ENCODE results near the gene NDUFAF2.

Gene NDUFAF2

GRCh38 chr5:61162832-61163567 is 218.0 kb downstream of the NDUFAF2 start:
- peak overlapping the region in 1 of 2 experiments; percentile 86 for H3K27ac ChIP-seq (ENCODE audit: insufficient read depth in 1 of 2, low read depth in 1 of 2, low read length in 2 of 2, poor library complexity in 1 of 2, severe bottlenecking in 2 of 2)
- H3K4me1 ChIP-seq (ENCODE audit: control extremely low read depth in 1 of 4, control insufficient read depth in 4 of 4, insufficient read depth in 4 of 4, low read length in 3 of 4) = peaks cover 7 to 26% (median 15%) of the 10 kb centered on the region in 4 experiments
- CTCF ChIA-PET = interaction anchor here (1.1 to 2.9 kb wide), 5 partner anchors 10 to 173 kb away, joined by 3 to 11 read pairs (median 5); partner anchors contain the start of gene ZSWIM6
- 41% methylated on average over 10 of the region's 14 CpGs for WGBS (ENCODE audit: insufficient coverage)
- POLR2A ChIA-PET = interaction anchor here (1.0 to 1.8 kb wide), 2 partner anchors 169 to 463 kb away, joined by 3 to 8 read pairs; partner anchors contain the start of gene ZSWIM6
- peak overlapping the region; percentile 8 to 97 (median 90) for H3K4me3 ChIP-seq (ENCODE audit: control insufficient read depth in 1 of 7, extremely low read depth in 1 of 7, insufficient read depth in 4 of 7, low read depth in 2 of 7, low read length in 6 of 7)
- peaks cover 3 to 23% (median 8%) of the 10 kb centered on the region in 4 experiments for H3K36me3 ChIP-seq (ENCODE audit: control insufficient read depth in 4 of 4, insufficient read depth in 4 of 4, low read length in 3 of 4)
- no peaks in the 10 kb centered on the region for H3K27me3 ChIP-seq (replicated peaks in 2 of 5; ENCODE audit: control insufficient read depth in 4 of 5, insufficient read depth in 5 of 5, low read length in 4 of 5)
- peaks cover 0 to 2% (median 0%) of the 10 kb centered on the region in 5 experiments for H3K9me3 ChIP-seq (ENCODE audit: control extremely low read depth in 1 of 5, control insufficient read depth in 4 of 5, insufficient read depth in 2 of 5, low read depth in 1 of 5, low read length in 4 of 5)
- DNase-seq = peak in 1 of 3 donors; percentile 27

DNA sequence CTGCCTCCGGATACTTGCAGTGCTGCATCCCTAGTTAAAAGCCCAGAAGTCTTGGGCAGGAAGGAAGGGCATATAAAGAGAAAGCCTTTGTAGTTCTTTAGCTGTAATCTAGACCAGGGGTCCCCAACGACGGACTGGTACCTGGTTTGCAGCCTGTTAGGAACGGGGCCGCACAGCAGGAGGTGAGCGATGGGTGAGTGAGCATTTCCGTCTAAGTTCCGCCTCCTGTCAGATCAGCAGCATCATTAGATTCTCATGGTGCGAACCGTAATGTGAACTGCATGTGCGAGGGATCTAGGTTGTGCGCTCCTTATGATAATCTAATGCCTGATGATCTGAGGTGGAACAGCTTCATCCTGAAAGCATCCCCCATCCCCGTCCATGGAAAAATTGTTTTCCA is 218.9 kb downstream of the NDUFAF2 start:
- Histone ChIP-seq H3K36me3 (ENCODE audit: control insufficient read depth in 4 of 4, insufficient read depth in 4 of 4, low read length in 3 of 4) (peaks cover 3 to 20% (median 8%) of the 10 kb centered on the region in 4 experiments), H3K9me3 (ENCODE audit: control extremely low read depth in 1 of 5, control insufficient read depth in 4 of 5, insufficient read depth in 2 of 5, low read depth in 1 of 5, low read length in 4 of 5) (peaks cover 0 to 2% (median 0%) of the 10 kb centered on the region in 5 experiments), H3K4me1 (ENCODE audit: control extremely low read depth in 1 of 4, control insufficient read depth in 4 of 4, insufficient read depth in 4 of 4, low read length in 3 of 4) (peaks cover 7 to 26% (median 15%) of the 10 kb centered on the region in 4 experiments), H3K27ac (ENCODE audit: insufficient read depth in 1 of 2, low read depth in 1 of 2, low read length in 2 of 2, poor library complexity in 1 of 2, severe bottlenecking in 2 of 2) (no peak overlapping the region), H3K4me3 (ENCODE audit: control insufficient read depth in 1 of 7, extremely low read depth in 1 of 7, insufficient read depth in 4 of 7, low read depth in 2 of 7, low read length in 6 of 7) (no peak overlapping the region), H3K27me3 (replicated peaks in 2 of 5; ENCODE audit: control insufficient read depth in 4 of 5, insufficient read depth in 5 of 5, low read length in 4 of 5) (no peaks in the 10 kb centered on the region)
- 96% methylated on average over 13 of the region's 13 CpGs for WGBS (ENCODE audit: insufficient coverage)
- DNase-seq = no peak
- ChIA-PET CTCF (interaction anchor here (0.9 to 2.9 kb wide), 8 partner anchors 9 to 494 kb away, joined by 3 to 11 read pairs (median 4); partner anchors contain the start of gene ZSWIM6), POLR2A (interaction anchor here (1.6 kb wide), 1 partner anchor 168 kb away, joined by 6 read pairs; no protein-coding TSS in a partner anchor)

DNA sequence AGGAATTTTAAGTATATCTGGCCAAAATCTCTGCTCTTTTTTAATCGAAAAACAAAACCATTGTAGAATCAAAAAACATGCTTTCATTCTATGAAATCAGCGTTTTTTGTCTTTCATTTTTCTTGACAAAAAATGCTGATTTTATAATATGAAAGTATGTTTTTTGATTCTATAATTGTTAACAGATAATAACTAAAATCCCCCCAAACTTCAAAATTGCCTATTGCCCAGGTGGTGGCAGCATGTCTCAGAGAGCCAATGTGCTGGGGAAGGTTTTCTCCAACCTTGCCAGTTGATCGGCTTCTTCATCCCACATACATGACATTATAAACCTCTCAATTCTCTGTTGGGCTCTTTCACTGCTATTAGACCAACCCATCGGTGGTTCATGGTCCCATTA is 222.4 kb downstream of the NDUFAF2 start:
- Histone ChIP-seq H3K9me3 (ENCODE audit: control extremely low read depth in 1 of 5, control insufficient read depth in 4 of 5, insufficient read depth in 2 of 5, low read depth in 1 of 5, low read length in 4 of 5) (peaks cover 0 to 2% (median 0%) of the 10 kb centered on the region in 5 experiments), H3K27me3 (replicated peaks in 2 of 5; ENCODE audit: control insufficient read depth in 4 of 5, insufficient read depth in 5 of 5, low read length in 4 of 5) (no peaks in the 10 kb centered on the region), H3K4me1 (ENCODE audit: control extremely low read depth in 1 of 4, control insufficient read depth in 4 of 4, insufficient read depth in 4 of 4, low read length in 3 of 4) (peaks cover 0 to 8% (median 6%) of the 10 kb centered on the region in 4 experiments), H3K27ac (ENCODE audit: insufficient read depth in 1 of 2, low read depth in 1 of 2, low read length in 2 of 2, poor library complexity in 1 of 2, severe bottlenecking in 2 of 2) (no peak overlapping the region), H3K4me3 (ENCODE audit: control insufficient read depth in 1 of 7, extremely low read depth in 1 of 7, insufficient read depth in 4 of 7, low read depth in 2 of 7, low read length in 6 of 7) (no peak overlapping the region), H3K36me3 (ENCODE audit: control insufficient read depth in 4 of 4, insufficient read depth in 4 of 4, low read length in 3 of 4) (no peaks in the 10 kb centered on the region)
- ChIA-PET CTCF (interaction anchor here (1.1 to 3.1 kb wide), 5 partner anchors 13 to 1850 kb away, joined by 3 to 23 read pairs (median 3); no protein-coding TSS in a partner anchor), POLR2A (interaction anchor here (0.6 kb wide), 1 partner anchor 34 kb away, joined by 4 read pairs; no protein-coding TSS in a partner anchor)
- DNase-seq = peak; percentile 53 to 73 (median 72)
- 22% methylated on average over 2 of the region's 4 CpGs for WGBS (ENCODE audit: insufficient coverage)

GRCh38 chr5:61168951-61169350 is 223.9 kb downstream of the NDUFAF2 start:
- 93% methylated on average over 6 of the region's 8 CpGs for WGBS (ENCODE audit: insufficient coverage)
- no peaks in the 10 kb centered on the region for H3K36me3 ChIP-seq (ENCODE audit: control insufficient read depth in 4 of 4, insufficient read depth in 4 of 4, low read length in 3 of 4)
- H3K4me3 ChIP-seq (ENCODE audit: control insufficient read depth in 1 of 7, extremely low read depth in 1 of 7, insufficient read depth in 4 of 7, low read depth in 2 of 7, low read length in 6 of 7) = no peak overlapping the region
- H3K9me3 ChIP-seq (ENCODE audit: control extremely low read depth in 1 of 5, control insufficient read depth in 4 of 5, insufficient read depth in 2 of 5, low read depth in 1 of 5, low read length in 4 of 5) = no peaks in the 10 kb centered on the region
- H3K4me1 ChIP-seq (ENCODE audit: control extremely low read depth in 1 of 4, control insufficient read depth in 4 of 4, insufficient read depth in 4 of 4, low read length in 3 of 4) = peaks cover 0 to 2% (median 0%) of the 10 kb centered on the region in 4 experiments
- CTCF ChIA-PET = interaction anchor here (1.4 to 3.1 kb wide), 6 partner anchors 9 to 490 kb away, joined by 3 to 23 read pairs (median 6); no protein-coding TSS in a partner anchor
- no peak overlapping the region for H3K27ac ChIP-seq (ENCODE audit: insufficient read depth in 1 of 2, low read depth in 1 of 2, low read length in 2 of 2, poor library complexity in 1 of 2, severe bottlenecking in 2 of 2)
- no peaks in the 10 kb centered on the region for H3K27me3 ChIP-seq (replicated peaks in 2 of 5; ENCODE audit: control insufficient read depth in 4 of 5, insufficient read depth in 5 of 5, low read length in 4 of 5)
- DNase-seq = no peak
- POLR2A ChIA-PET = interaction anchor here (0.6 kb wide), 1 partner anchor 203 kb away, joined by 4 read pairs; no protein-coding TSS in a partner anchor

GRCh38 chr5:61171479-61171878 is 226.5 kb downstream of the NDUFAF2 start:
- DNase-seq = no peak
- no peak overlapping the region for H3K4me3 ChIP-seq (ENCODE audit: control insufficient read depth in 1 of 7, extremely low read depth in 1 of 7, insufficient read depth in 4 of 7, low read depth in 2 of 7, low read length in 6 of 7)
- ChIA-PET POLR2A (no interaction called here), CTCF (interaction anchor here (1.4 kb wide), 1 partner anchor 11 kb away, joined by 4 read pairs; no protein-coding TSS in a partner anchor)
- no peak overlapping the region for H3K27ac ChIP-seq (ENCODE audit: insufficient read depth in 1 of 2, low read depth in 1 of 2, low read length in 2 of 2, poor library complexity in 1 of 2, severe bottlenecking in 2 of 2)
- no peaks in the 10 kb centered on the region for H3K27me3 ChIP-seq (replicated peaks in 2 of 5; ENCODE audit: control insufficient read depth in 4 of 5, insufficient read depth in 5 of 5, low read length in 4 of 5)
- H3K9me3 ChIP-seq (ENCODE audit: control extremely low read depth in 1 of 5, control insufficient read depth in 4 of 5, insufficient read depth in 2 of 5, low read depth in 1 of 5, low read length in 4 of 5) = no peaks in the 10 kb centered on the region
- H3K4me1 ChIP-seq (ENCODE audit: control extremely low read depth in 1 of 4, control insufficient read depth in 4 of 4, insufficient read depth in 4 of 4, low read length in 3 of 4) = peaks cover 0 to 2% (median 0%) of the 10 kb centered on the region in 4 experiments
- H3K36me3 ChIP-seq (ENCODE audit: control insufficient read depth in 4 of 4, insufficient read depth in 4 of 4, low read length in 3 of 4) = no peaks in the 10 kb centered on the region
- no CpG with 5 or more reads among the region's 1 CpG for WGBS (ENCODE audit: insufficient coverage)

- Histone ChIP-seq H3K4me1 (ENCODE audit: control extremely low read depth in 1 of 4, control insufficient read depth in 4 of 4, insufficient read depth in 4 of 4, low read length in 3 of 4) (peaks cover 0 to 10% (median 2%) of the 10 kb centered on the region in 4 experiments), H3K36me3 (ENCODE audit: control insufficient read depth in 4 of 4, insufficient read depth in 4 of 4, low read length in 3 of 4) (no peaks in the 10 kb centered on the region), H3K9me3 (ENCODE audit: control extremely low read depth in 1 of 5, control insufficient read depth in 4 of 5, insufficient read depth in 2 of 5, low read depth in 1 of 5, low read length in 4 of 5) (no peaks in the 10 kb centered on the region), H3K27ac (ENCODE audit: insufficient read depth in 1 of 2, low read depth in 1 of 2, low read length in 2 of 2, poor library complexity in 1 of 2, severe bottlenecking in 2 of 2) (no peak overlapping the region), H3K4me3 (ENCODE audit: control insufficient read depth in 1 of 7, extremely low read depth in 1 of 7, insufficient read depth in 4 of 7, low read depth in 2 of 7, low read length in 6 of 7) (no peak overlapping the region), H3K27me3 (replicated peaks in 2 of 5; ENCODE audit: control insufficient read depth in 4 of 5, insufficient read depth in 5 of 5, low read length in 4 of 5) (no peaks in the 10 kb centered on the region)
- ChIA-PET CTCF (interaction anchor here (1.5 to 3.0 kb wide), 2 partner anchors 10 to 13 kb away, joined by 4 to 11 read pairs; partner anchors contain the start of gene SMIM15), POLR2A (no interaction called here)
- no peak for DNase-seq
- 100% methylated on average over 1 of the region's 3 CpGs for WGBS (ENCODE audit: insufficient coverage)
These were observed 231.6 kb downstream of the NDUFAF2 start for GRCh38 chr5:61176631-61177030.

All from common myeloid progenitor, CD34-positive (primary cell).